GM12873 (cell line): Measurements from ENCODE around the gene UBA3.

Experiments used
- CTCF ChIP-seq: IDR thresholded peaks from 2 replicates; pipeline ENCODE4 v1.5.1; 2012; ENCODE audit warnings: low read depth, mild to moderate bottlenecking, moderate library complexity, low read length, control low read depth; ENCODE audit not compliant: insufficient read depth; ENCODE audit errors: missing control alignments

Gene UBA3

GRCh38 chr3:69031635-69032034 lies 48.5 kb downstream of the UBA3 start:
- TF ChIP-seq CTCF: no peak

- TF ChIP-seq CTCF: no peak
Measured at GRCh38 chr3:69020857-69021256, 59.3 kb downstream of the UBA3 start.

- peak; percentile 20 for TF ChIP-seq CTCF
Measured at GRCh38 chr3:69020424-69020823, 59.7 kb downstream of the UBA3 start.

GRCh38 chr3:69016901-69017300 lies 63.3 kb downstream of the UBA3 start:
- no peak for TF ChIP-seq CTCF

- TF ChIP-seq CTCF: no peak
Measured at GRCh38 chr3:69016102-69016501, 64.1 kb downstream of the UBA3 start.

GRCh38 chr3:69014022-69014580 lies 66.1 kb downstream of the UBA3 start:
- no peak for TF ChIP-seq CTCF

GRCh38 chr3:69013253-69014021 lies 66.7 kb downstream of the UBA3 start, which contains the start of gene EOGT:
TSS of gene EOGT (minus strand) at chr3:69013684. CDS start at chr3:69009846, 3,838 bp downstream.
- TF ChIP-seq CTCF: peak; percentile 63
